ENCODE data around the gene BMPER.
A peak's percentile ranks its signal among the peaks of the same experiment; 100 is the strongest.

Gene BMPER

DNA sequence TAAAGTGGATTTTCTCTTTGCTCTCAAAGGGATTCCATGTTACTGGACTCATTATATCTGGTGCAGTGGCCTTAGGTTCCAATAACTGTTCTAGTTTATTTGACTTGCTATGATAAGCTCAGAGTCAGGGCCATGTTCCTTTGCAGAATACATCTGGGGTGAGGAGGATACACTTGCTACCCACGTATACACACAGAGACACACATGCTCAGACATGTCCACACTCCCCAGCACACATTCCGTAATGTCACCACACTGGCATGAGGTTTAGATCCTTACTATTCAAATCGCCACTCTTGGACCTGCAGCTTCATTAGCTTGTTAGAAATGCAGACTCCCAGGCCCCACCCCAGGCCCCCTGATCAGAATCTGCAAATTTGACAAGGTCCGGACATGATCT, 195.3 kb downstream of the BMPER start:
- DNase-seq: no peak

DNA sequence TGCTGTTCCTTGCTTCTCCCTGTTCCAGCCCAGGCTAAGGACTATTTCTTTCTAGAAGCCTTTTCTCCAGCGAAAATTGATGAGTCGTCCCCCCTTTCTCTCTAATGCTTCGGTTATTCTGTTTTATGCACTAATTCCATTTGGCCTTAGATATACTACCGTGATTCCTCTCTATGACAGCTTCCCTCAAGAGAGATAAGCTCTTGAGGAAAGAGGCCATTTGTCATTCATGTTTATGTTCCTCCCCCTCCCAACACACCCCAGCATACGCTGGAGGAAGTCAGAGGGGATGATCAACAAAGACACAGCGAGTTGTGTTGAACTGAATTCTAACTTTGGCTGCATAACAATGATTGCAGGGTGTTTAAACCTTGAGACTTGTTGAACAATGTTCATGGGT, 198.8 kb downstream of the BMPER start:
- no peak for DNase-seq

DNA sequence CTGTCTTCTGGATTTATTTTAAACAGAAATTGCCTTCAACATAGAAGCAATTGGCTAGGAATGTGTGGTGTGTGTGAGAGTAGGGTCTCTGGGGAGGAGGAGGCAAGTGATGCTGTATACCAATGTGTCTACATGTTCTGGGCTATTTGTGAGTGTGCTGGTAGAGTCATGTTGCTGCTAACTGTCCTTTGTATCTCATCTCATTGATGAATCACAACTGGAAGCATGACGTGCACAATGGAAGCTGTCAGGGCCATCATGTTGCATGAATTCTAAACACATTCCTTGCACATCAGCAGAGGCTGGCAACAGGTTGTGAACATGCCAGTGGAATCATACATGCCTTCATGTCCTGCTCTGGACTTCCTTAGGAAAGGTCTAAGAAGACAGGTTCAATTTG, 199.7 kb downstream of the BMPER start:
- DNase-seq: no peak

DNA sequence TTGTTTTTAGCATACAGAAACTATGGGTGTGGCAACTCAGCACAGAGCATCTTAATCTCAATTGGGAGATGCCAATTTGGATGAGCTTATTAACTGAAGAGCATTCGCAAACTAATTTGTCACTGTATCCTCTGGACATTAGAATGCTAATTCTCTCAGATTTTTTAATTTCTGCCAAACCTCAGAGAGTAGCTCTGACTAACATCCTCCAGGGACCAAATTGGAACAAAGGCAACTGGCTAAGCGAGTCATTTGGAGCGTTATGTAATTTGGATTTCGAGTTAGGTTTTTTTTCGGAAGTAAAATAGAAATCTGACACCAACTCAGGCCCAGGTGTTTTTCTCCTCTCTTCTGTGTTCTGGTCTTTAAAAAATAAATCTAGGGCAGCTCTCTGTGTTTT, 201.9 kb downstream of the BMPER start:
- no peak for DNase-seq

DNA sequence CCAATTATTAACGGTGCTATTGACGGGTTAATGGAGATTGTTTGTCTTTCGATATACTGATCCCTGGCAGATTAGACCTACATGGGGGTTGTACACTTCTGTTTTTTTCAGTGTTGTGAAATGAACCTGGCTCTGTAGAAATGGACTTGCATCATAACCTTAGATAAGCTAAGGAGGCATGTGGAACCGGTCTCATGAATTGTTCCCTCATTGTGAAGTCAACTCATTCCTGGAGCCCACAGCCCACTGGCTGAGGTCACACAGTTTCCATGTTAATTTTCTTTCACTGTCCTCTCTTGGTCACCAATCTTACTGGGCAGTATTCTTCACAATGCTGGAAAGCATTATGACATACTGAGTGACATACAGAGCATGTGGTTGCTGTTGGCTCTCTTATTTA, 202.8 kb downstream of the BMPER start:
- DNase-seq: no peak

DNA sequence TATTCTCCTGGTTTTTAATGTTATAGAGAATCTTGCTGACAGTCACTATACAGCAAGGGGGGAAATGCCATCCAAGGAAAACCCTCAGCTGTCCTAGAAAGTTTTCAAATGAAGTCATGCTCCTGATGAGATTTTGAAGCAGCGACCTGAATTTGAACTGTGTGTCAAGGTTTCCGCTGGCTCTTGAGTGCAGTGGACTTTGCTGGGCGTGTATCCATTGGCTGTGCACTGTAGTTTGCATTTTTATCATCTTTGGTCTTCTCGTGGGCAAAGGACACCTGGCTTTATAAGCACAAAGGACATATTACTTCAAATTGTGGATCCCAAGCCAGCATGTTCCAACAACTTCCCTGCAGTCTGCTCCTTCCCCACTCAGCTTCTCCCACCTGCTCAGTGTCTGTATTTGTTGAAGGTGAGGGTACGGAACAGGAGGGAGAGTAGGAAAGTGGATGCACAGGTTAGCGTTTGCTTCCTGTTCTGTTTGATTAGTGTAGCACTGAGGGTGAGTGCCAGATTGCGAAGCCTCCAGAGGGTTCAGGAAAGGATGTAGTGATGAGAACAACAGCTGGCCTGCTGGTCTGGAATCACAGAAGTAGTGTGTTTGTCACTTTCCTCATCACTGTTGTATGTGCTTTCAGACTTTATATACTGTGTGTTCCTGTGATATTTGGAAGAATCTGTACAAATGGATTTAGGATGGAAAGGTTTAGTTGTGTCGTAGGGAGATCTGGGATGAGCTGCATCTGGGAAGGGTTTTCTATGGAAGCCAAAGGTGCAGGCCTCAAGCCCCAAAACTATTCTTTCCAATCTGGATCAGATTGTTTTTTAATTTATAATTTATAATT, 204.8 kb downstream of the BMPER start:
- DNase-seq: no peak

DNA sequence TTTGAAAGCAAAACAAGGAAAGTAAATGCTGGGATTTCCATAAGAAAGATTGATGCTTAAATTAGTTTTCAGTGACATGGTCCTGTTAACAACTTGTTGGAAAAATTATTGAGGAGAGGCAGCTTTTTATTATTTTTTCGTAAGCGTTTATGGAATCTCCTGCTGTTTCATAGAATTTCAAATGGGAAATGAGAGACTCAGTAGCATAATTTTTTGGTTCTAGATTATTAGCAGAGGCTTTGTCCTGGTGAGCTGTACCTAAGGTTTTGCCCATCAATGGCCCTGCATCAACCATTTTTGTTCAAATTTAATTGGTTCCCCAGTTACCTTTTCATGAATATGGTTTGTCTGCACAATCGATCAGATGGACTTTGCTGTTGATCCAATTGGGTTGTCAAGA, 205.7 kb downstream of the BMPER start:
- no peak for DNase-seq

DNA sequence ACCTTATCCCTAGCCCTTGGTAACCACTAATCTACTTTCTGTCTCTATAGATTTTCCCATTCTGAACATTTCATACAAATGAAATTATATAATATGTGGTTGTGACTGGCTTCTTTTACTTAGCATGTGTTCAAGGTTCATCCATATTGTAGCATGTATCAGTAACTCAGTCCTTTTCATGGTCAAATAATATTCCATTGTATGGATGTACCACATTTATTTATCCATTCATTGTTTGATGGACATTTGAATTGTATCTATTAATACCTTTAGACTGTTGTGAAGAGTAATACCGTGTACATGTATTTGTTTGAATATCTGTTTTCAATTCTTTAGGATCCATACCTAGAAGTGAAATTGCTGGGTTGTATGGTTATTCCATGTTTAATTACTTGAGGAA, 210.2 kb downstream of the BMPER start:
- no peak for DNase-seq

DNA sequence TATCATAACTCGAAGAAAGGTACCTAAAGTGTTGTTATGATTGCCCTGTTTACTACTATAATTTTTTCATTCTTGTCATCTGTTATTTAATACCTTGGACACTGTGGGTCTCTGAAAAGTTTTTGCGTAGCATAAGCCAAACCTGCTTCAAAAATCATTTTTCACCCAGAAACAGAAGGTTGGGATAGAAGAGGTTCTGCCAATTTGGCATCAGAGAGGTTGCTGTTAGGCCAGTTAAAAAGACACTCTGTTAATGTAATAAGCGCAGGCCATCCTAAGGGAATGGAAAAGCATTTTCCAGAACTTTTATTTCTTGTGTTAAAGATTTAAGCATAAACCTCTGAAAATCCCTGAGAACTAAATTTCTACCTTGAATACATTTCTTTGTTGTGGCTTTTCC, 212.2 kb downstream of the BMPER start:
- DNase-seq: no peak

DNA sequence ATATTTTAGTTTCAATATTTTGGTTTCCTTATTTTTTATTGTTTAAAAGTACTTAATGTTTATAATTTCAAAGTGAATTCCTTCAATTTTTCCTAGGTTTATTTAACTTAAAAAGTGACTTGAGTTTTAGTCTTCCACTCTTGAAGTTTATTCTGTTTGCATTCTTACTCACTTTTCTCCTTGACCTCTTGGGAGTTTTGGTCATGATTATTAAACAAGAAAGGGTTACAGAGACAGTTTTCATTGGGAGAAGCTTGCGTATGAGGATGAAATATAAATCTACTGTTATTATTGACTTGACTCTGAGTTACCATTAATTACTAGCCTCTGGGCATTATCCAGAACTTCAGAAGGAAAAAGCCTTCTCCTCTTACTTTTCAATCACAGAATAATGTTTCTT, 216.0 kb downstream of the BMPER start:
- no peak for DNase-seq

DNA sequence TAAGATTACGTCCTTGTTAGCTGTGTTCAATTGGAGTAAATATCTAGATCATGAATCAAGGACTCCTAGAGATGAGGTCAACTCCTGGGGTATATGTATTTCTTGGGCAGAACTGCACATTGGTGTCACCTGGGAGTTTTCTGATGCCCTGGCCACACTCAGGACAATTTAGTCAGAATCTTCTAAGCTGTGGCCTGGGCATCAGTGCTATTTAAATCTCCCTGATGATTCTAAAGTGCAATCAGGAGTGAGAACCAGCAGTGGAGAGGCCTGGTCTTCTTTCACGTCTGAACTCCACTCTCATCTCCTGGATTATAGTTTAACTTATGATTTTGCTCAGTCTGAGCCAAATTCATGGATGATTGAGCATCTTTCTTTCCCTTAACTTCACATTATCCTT, 218.0 kb downstream of the BMPER start:
- DNase-seq: no peak

DNA sequence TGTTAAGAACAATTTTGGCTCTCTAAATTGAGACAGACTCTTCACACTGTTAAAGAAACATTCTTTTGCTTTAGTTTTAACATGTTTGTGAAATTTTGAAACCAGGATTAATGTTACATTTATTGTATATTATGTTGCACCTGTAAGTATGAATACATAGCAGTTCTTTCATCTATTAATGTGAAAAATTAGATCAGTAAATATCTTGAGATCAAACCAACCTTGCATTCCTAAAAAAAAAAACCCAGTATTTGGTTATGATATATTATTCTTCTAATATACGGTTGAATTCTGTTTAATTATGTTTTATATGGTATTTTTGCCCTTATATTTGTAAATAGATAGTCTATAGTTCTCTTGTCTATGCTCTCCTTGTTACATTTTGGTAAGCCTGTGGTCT, 219.4 kb downstream of the BMPER start:
- DNase-seq: no peak

DNA sequence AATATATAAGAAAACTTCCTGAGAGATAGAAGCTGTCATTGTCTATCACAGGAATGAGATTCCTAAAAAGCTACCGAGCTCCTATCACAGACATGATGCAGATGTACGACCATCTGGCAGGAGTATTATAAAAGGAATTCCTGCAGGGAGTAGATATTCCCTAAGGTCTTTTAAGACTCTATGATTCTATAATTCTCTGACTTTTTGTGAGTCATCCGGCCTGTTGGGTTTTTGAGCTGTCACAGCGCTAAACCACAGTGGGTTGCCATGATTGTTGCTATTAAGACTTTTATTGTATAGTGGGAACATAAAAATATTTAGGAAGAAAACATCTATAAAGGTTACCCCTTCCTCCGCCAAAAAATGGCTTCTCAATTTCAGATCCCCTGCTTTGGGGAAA, 223.4 kb downstream of the BMPER start:
- no peak for DNase-seq

DNA sequence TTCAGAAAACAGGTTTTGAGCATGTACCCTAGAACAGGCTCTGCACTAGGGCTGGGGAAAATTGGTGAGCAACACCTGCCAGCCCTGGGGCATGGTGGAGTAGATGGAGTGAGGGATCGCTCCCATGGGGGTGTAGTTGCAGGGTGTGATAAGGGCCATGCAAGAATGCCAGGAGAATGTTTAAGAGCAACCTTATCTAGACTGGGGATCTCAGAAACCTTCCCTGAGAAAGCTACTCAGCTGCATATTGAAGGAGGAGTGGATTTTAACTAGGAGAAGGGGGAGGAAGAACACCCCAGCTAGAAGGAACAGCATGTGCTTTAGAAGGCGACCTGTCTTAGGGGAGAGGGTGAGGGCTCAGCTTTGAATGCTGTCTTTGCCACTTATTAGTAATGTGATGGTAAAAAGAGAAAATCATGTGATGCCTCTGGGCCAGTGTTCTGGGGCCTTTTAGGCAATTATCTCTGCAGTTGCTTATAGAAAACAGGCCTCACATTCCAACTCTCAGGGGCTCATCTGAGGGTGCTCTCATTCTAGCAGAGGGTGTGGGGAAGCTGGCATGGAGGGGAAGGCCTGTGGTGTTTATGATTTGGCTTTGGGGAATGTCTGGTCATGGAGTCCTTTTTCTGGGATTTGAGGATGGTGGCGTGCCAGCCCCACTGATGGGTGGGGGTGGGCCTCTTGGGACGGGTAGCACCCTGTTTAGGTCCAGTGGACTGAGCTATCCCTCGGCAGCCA, 225.4 kb downstream of the BMPER start:
- no peak for DNase-seq

DNA sequence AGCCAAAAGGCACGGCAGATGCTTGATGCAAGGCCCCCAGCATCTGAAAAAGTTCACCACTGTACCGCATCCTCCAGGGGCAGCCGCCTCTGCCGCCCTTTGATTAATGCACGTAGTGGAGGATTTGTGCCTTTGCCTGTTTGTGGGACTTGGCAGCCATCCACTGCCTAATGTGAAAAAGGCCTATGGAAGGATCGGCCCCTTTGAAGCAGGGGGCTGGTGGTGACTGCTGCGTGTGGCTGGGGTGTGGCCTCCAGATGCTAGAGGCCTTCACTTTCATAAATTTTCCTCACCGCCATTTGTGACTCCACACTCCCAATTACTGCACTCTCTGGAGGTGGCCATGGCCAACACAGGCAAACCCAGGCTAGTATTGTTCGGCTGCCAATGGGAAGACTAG, 226.0 kb downstream of the BMPER start:
- DNase-seq: no peak

DNA sequence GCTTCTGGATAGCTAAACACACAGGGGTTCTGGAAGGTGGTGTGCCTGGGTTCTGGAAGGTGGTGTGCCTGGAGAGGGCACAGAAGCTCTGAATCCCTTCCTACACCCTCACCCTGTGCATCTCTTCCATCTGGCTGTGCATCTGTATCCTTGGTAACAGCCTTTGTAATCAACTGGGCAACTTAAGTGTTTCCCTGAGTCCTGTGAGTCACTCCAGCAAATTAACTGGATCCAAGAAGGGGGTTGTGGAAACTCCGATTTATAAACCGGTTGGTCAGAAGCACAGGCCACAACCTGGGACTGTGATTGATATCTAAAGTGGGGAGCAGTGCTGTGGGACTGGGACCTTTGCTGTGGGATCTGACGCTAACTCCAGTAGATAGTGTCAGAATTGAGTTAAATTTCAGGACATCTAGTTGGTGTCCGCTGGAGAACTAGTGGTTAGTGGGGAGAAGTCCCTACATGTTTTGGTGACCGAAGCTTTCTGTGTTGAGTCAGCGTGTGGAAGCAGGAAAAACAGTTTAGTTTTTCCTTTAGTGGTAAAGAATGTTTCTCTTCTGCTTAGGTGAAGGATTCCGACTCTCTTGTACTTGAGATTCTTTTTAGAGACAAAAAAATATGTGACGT, 228.1 kb downstream of the BMPER start:
- DNase-seq: no peak

DNA sequence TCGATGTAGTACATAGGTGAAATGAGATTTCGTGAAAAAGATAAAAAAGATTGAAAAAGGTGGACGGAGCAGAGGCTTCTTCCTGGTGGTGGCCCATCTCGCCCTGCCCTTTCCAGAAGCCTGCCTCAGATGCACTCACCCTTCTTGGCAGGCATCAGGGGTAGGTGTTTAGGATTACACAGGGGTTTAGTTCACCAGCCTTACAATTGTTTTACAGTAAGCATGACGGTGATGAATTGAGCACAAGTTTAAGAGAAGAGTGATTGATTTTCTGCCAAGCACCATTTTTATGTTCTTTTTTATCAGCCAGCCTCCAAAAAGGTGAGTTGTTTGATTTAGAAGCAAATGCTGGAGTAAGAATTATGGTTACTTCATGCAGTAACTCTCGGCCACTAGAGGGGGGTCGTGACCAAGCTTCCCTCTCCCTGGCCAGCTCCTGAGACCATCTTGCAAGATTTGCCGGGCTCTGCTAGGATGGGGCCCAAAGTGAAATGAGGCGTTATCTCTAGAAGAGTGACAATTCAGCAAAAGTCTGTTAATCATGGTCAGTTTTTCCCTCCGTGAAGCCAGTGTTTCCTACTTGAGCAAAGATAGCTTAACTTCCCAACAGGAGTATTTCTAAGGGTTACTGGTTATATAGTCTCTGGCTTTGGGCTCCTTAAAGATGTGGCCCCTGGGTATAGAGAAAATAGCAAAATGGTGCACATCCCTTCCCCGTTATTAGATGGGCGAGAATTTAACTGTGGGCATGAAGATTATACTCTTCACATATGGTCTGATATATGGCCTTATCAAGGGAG, 228.8 kb downstream of the BMPER start:
- peak in 2 of 4 experiments; percentile 1 to 4 for DNase-seq

DNA sequence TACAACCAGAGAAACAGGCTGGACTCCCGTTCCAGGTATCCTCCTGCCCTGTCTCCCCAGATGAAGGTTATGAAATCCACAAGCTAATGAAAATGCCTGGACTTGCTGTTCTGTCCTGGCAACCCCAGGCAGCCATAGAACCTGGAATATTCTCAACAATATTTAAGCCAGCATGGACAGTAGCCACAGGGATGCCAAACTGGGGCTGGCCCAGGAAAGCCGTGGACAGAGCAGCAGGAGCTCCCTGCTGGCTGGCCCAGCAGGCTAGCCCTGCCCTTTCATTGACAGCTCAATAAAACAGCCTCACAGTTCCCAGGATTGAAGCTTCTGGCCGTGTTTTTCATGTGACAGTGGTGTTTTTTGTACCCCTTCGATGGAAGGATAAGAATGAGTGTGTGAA, 230.6 kb downstream of the BMPER start:
- DNase-seq: no peak

DNA sequence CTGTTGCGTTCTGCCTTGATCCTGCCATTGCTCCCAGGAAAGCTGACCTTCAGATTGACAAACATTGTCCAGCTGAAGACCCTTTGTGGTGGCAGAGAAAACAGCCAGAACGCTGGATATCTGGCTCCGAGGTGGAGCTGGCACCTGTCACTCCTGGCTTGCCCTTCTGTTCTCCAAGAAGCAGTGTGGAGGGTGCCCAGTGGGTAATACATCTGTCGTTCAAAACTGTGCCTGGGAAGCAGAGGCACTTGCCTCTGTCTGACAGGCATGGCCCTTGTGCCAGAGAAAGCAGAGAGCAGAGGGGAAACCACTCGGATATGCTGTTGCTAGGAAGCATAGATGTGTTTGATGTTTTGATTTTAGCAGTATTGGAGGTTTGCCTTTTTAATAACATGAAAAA, 231.4 kb downstream of the BMPER start:
- DNase-seq: no peak

DNA sequence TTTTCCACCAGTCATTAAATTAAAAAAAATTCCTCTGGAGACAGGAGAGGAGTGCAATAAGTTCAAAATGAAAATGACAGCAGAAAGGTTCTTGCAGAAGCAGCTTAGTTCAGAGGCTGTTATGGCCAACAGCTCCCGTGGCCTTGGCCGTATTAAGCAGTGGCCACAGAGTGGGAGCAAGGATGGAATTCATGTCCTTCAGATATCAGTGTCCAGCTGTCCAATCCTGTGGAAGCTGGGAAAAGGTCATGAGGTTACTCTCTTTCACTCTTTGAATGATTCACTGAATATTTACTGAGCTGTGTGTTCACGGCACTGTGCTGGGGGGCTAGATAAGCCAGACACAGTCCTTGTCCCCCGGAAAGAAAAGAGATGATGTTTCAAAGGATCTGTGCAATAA, 231.8 kb downstream of the BMPER start:
- DNase-seq: no peak

DNA sequence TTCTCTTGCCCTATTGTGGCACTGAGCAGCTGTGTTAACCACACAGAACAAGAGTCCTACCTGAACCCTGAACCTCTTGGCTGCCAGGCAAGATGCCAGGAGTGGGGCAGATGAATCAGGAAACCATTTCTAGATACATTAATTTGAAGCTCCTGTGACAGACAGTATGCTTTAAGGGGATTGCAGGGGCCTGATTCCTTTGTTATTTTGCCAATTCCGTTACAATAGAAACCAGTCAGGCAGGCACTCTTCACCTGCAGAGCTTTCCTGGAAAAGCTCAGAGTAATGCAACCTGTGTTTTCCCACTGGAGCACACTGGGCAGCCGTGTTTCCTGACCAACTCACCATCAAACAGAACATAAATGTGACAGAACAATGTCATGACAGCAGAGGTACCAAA, 233.1 kb downstream of the BMPER start:
- no peak for DNase-seq

DNA sequence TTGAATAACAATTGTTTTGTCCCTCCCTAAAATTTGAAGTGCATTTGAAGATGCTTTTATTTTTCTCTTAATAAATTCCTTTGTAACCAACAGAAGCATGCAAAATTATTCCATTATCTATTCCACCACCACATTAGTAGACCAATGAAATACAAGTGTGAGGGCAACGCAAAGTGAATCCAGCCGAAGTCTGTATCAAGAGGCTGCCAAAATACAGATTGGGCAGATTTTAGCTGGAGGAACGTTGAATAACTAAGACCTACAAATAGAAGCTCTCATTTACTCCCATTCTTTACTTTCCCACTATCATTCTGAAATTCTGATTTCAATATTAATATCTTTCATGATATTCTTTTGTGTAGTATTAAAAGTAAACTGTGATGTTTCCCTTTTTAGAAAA, 233.7 kb downstream of the BMPER start:
- no peak for DNase-seq

DNA sequence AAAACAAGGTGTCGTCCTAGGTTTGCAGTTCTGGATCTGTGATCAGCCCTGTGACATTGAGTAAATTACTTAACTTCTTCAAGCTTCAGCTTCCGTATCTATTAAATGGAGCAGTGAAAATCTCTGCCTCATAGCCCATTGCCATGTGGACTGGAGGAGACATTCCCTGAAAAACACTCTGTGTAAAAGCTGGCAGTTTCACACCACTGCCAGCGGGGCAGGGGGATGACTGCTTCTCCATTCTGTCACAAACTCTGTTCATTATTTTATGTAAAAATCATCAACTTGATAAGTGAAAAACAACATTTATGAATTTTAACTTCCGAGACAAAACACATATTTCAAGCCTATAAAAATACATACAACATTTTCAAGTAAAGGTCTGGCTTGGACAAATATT, 234.7 kb downstream of the BMPER start:
- no peak for DNase-seq
